K562 (cell line): Measurements from ENCODE around the gene TUBB1.

Source experiments
- CREB1 ChIP-seq, 2 experiments: sonication (generic) in 1 of 2; formaldehyde crosslinking in 1 of 2; IDR thresholded peaks; 2 replicates each; pipeline versions ENCODE4 v1.6.1 to v1.8.0; 2012 to 2022; ENCODE audit warnings: inconsistent platforms in 1 of 2, mild to moderate bottlenecking in 1 of 2, missing genetic modification reagents in 1 of 2, moderate library complexity in 1 of 2
- CTCF ChIP-seq, 3 experiments: IDR thresholded peaks in 2 of 3; conservative IDR thresholded peaks in 1 of 3; 2 replicates each; pipeline ENCODE4 v1.5.1; 2011 to 2012; ENCODE audit warnings: low read length in 3 of 3, mild to moderate bottlenecking in 3 of 3, control low read depth in 2 of 3, improper control_type of control experiment in 1 of 3, inconsistent platforms in 1 of 3, low read depth in 1 of 3, mixed read lengths in 1 of 3, moderate library complexity in 1 of 3; ENCODE audit not compliant: insufficient read depth in 2 of 3
- EGR1 ChIP-seq: fragments of 450-650 bp; conservative IDR thresholded peaks from 2 replicates; pipeline ENCODE4 v1.6.1; 2017; ENCODE audit warnings: mild to moderate bottlenecking
- GTF2A2 ChIP-seq: IDR thresholded peaks from 2 replicates; pipeline ENCODE4 v1.6.1; 2016; ENCODE audit warnings: mild to moderate bottlenecking, missing genetic modification characterization, missing compliant biosample characterization
- MCM2 ChIP-seq: fragments of 450-650 bp; IDR thresholded peaks from 2 replicates; pipeline ENCODE4 v1.6.1; 2017; ENCODE audit warnings: low read depth, mild to moderate bottlenecking
- NFRKB ChIP-seq: fragments of 450-650 bp; IDR thresholded peaks from 2 replicates; pipeline ENCODE4 v1.6.1; 2016; ENCODE audit warnings: low read depth
- POLR2AphosphoS5 ChIP-seq: IDR thresholded peaks from 2 replicates; pipeline ENCODE4 v1.6.1; 2011; ENCODE audit warnings: mild to moderate bottlenecking, low read depth, low read length, moderate library complexity; ENCODE audit not compliant: control insufficient read depth, insufficient read depth
- RHOXF2B ChIP-seq: fragments of 250-450 bp; sonication (Bioruptor Pico); conservative IDR thresholded peaks from 2 replicates; pipeline ENCODE4 v1.5.1; 2021
- ZBTB9 ChIP-seq: fragments of 450-650 bp; formaldehyde crosslinking; IDR thresholded peaks from 2 replicates; pipeline ENCODE4 v1.4.0; 2020; ENCODE audit warnings: mild to moderate bottlenecking, moderate library complexity
- ZNF274 ChIP-seq: IDR thresholded peaks from 2 replicates; pipeline ENCODE4 v1.6.1; 2011; ENCODE audit warnings: low read depth, mild to moderate bottlenecking, low read length, moderate library complexity, borderline replicate concordance
- ZNF398 ChIP-seq: fragments of 250-450 bp; sonication (Bioruptor Pico); IDR thresholded peaks from 2 replicates; pipeline ENCODE4 v1.8.0; 2021; ENCODE audit warnings: moderate library complexity, mild to moderate bottlenecking, inconsistent platforms
- ZNF780A ChIP-seq: fragments of 250-450 bp; sonication (Bioruptor Pico); IDR thresholded peaks from 2 replicates; pipeline ENCODE4 v1.5.0; 2021; ENCODE audit warnings: mild to moderate bottlenecking

GRCh38 chr20:59030911-59031563 is 11.8 kb downstream of the TUBB1 start:
- TF ChIP-seq NFRKB (no peak), ZBTB9 (no peak), GTF2A2 (tag) (no peak), POLR2AphosphoS5 (no peak), MCM2 (no peak), CTCF (IDR thresholded peaks at IDR 0.05 in 2 of 3, conservative IDR thresholded peaks at IDR 0.05 in 1 of 3; ENCODE audit: insufficient read depth in 2 of 3, low read depth in 1 of 3, low read length in 3 of 3) (no peak), ZNF398 (CRISPR knock-in tag) (no peak), EGR1 (no peak), RHOXF2B (CRISPR knock-in tag) (no peak), CREB1 (IDR thresholded peaks at IDR 0.05) (no peak), CREB1 (CRISPR knock-in tag; IDR thresholded peaks at IDR 0.05) (no peak), ZNF274 (no peak), ZNF780A (CRISPR knock-in tag) (no peak)
